Loucy (cell line): ENCODE results near the gene RASGRP1.

Experiments
- EZH2phosphoT487 ChIP-seq: fragments of 200-600 bp; IDR thresholded peaks from 2 replicates; pipeline ENCODE4 v1.6.1; 2018; ENCODE audit warnings: antibody characterized with exemption, mild to moderate bottlenecking, moderate library complexity, borderline replicate concordance
- TF ChIP-seq, protein P1 (sequence below): fragments of 200-600 bp; sonication (generic); conservative IDR thresholded peaks from 2 replicates; pipeline ENCODE4 v1.5.1; 2014; ENCODE audit warnings: mild to moderate bottlenecking, antibody characterized with exemption, low read length

DNA sequence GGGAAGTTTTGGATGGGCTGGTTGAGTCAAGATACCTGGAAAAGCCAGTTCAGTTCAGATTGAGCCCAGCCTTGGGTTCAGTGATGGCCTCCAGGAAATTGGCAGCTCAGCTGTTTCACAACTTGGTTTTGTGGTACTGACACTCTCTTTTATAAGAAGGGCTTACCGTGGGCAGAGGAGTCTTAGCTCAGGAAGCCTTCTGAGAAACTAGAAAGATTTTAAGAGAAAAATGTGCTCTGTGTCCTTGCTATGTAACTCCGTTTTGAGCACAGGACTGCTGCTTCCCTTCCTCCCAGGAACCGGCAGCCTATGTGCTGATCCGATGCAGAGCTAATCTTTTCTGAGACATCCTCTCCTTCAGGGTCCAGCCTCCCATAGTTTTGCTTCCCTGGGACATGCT is 46.6 kb upstream of the RASGRP1 start:
- TF ChIP-seq, protein P1, sequence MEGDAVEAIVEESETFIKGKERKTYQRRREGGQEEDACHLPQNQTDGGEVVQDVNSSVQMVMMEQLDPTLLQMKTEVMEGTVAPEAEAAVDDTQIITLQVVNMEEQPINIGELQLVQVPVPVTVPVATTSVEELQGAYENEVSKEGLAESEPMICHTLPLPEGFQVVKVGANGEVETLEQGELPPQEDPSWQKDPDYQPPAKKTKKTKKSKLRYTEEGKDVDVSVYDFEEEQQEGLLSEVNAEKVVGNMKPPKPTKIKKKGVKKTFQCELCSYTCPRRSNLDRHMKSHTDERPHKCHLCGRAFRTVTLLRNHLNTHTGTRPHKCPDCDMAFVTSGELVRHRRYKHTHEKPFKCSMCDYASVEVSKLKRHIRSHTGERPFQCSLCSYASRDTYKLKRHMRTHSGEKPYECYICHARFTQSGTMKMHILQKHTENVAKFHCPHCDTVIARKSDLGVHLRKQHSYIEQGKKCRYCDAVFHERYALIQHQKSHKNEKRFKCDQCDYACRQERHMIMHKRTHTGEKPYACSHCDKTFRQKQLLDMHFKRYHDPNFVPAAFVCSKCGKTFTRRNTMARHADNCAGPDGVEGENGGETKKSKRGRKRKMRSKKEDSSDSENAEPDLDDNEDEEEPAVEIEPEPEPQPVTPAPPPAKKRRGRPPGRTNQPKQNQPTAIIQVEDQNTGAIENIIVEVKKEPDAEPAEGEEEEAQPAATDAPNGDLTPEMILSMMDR, result no peak
- TF ChIP-seq EZH2phosphoT487, result no peak
